Panc1 (cell line): ENCODE data around the gene HERC6.

ENCODE experiments used
- POLR2AphosphoS5 ChIP-seq: IDR thresholded peaks from 2 replicates; pipeline ENCODE4 v1.6.1; 2012; ENCODE audit warnings: mild to moderate bottlenecking, low read depth, low read length, moderate library complexity
- SIN3A ChIP-seq: IDR thresholded peaks from 2 replicates; pipeline ENCODE4 v1.6.1; 2012; ENCODE audit warnings: low read depth, mild to moderate bottlenecking, low read length, moderate library complexity, borderline replicate concordance; ENCODE audit not compliant: insufficient read depth
- TCF7L2 ChIP-seq: IDR thresholded peaks from 2 replicates; pipeline ENCODE4 v1.6.1; 2011; ENCODE audit warnings: mild to moderate bottlenecking, low read depth, low read length, inconsistent platforms
- TF ChIP-seq, protein P1 (sequence below): fragments of 450-650 bp; IDR thresholded peaks from 2 replicates; pipeline ENCODE4 v1.5.1; 2017; ENCODE audit warnings: mild to moderate bottlenecking
- TF ChIP-seq, protein P2 (sequence below), 2 experiments: IDR thresholded peaks; 2 replicates each; pipeline ENCODE4 v1.6.1; 2011 to 2012; ENCODE audit warnings: low read depth in 2 of 2, control low read depth in 1 of 2, low read length in 1 of 2, mild to moderate bottlenecking in 1 of 2, moderate library complexity in 1 of 2; ENCODE audit not compliant: insufficient read depth in 1 of 2

DNA sequence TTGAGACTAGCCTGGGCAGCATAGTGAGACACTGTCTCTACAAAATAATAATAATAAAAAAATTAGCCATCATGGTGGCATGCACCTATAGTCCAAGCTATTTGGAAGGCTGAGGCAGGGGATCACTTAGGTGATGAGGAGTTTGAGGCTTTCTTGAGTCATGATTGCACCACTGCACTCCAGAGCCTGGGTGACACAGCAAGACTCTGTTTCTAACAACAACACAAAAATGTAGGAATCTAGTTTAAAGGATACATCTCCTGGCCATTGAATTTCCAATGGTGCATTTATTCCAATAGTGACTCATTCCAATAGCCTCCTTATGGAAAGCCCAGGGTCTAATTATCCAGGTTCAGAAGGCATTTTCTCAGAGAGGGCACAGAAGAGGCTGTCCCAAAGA lies 21.9 kb upstream of the HERC6 start:
- TF ChIP-seq, protein P1, sequence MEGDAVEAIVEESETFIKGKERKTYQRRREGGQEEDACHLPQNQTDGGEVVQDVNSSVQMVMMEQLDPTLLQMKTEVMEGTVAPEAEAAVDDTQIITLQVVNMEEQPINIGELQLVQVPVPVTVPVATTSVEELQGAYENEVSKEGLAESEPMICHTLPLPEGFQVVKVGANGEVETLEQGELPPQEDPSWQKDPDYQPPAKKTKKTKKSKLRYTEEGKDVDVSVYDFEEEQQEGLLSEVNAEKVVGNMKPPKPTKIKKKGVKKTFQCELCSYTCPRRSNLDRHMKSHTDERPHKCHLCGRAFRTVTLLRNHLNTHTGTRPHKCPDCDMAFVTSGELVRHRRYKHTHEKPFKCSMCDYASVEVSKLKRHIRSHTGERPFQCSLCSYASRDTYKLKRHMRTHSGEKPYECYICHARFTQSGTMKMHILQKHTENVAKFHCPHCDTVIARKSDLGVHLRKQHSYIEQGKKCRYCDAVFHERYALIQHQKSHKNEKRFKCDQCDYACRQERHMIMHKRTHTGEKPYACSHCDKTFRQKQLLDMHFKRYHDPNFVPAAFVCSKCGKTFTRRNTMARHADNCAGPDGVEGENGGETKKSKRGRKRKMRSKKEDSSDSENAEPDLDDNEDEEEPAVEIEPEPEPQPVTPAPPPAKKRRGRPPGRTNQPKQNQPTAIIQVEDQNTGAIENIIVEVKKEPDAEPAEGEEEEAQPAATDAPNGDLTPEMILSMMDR = no peak
- TF ChIP-seq POLR2AphosphoS5 (no peak), SIN3A (no peak), TCF7L2 (no peak)
- TF ChIP-seq, protein P2, sequence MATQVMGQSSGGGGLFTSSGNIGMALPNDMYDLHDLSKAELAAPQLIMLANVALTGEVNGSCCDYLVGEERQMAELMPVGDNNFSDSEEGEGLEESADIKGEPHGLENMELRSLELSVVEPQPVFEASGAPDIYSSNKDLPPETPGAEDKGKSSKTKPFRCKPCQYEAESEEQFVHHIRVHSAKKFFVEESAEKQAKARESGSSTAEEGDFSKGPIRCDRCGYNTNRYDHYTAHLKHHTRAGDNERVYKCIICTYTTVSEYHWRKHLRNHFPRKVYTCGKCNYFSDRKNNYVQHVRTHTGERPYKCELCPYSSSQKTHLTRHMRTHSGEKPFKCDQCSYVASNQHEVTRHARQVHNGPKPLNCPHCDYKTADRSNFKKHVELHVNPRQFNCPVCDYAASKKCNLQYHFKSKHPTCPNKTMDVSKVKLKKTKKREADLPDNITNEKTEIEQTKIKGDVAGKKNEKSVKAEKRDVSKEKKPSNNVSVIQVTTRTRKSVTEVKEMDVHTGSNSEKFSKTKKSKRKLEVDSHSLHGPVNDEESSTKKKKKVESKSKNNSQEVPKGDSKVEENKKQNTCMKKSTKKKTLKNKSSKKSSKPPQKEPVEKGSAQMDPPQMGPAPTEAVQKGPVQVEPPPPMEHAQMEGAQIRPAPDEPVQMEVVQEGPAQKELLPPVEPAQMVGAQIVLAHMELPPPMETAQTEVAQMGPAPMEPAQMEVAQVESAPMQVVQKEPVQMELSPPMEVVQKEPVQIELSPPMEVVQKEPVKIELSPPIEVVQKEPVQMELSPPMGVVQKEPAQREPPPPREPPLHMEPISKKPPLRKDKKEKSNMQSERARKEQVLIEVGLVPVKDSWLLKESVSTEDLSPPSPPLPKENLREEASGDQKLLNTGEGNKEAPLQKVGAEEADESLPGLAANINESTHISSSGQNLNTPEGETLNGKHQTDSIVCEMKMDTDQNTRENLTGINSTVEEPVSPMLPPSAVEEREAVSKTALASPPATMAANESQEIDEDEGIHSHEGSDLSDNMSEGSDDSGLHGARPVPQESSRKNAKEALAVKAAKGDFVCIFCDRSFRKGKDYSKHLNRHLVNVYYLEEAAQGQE (IDR thresholded peaks at IDR 0.05; ENCODE audit: insufficient read depth in 1 of 2, low read depth in 2 of 2, low read length in 1 of 2) = no peak
